Cardiac muscle cell (in vitro differentiated cells and primary cell): Measurements from ENCODE around the gene HMOX1. TPM values are rescaled to one million over a fixed set of nuclear protein-coding genes. Genes with fewer than 3 reads are reported as not detected.

Experiments used
- DNase-seq, 2 donors: peaks; one replicate each; pipeline versions ENCODE4 v3.0.0 to v3.0.0-alpha.2; 2010 to 2017; ENCODE audit warnings: low read depth in 1 of 2, low spot score in 1 of 2
- H3K27ac ChIP-seq: fragments of 200-600 bp; sonication (generic); 2 replicates; pipeline ENCODE4 v1.5.1; 2016
- H3K27me3 ChIP-seq: fragments of 200-600 bp; sonication (generic); 2 replicates; pipeline ENCODE4 v1.6.0; 2016; ENCODE audit warnings: control low read depth
- H3K36me3 ChIP-seq: fragments of 200-600 bp; sonication (generic); 2 replicates; pipeline ENCODE4 v1.5.1; 2016; ENCODE audit warnings: control low read depth
- H3K4me1 ChIP-seq: fragments of 200-600 bp; sonication (generic); 2 replicates; pipeline ENCODE4 v1.8.1; 2017; ENCODE audit warnings: low read depth, mild to moderate bottlenecking, mixed run types
- H3K4me3 ChIP-seq: fragments of 200-600 bp; sonication (generic); 2 replicates; pipeline ENCODE4 v1.5.1; 2016; ENCODE audit warnings: mild to moderate bottlenecking
- H3K9me3 ChIP-seq: fragments of 200-600 bp; sonication (generic); 2 replicates; pipeline ENCODE4 v1.5.1; 2017; ENCODE audit warnings: low read depth, mild to moderate bottlenecking, control low read depth
- CTCF ChIP-seq: IDR thresholded peaks from 2 replicates; pipeline ENCODE4 v1.5.1; 2012; ENCODE audit warnings: low read depth, mild to moderate bottlenecking, low read length
- polyA plus RNA-seq: library from polyadenylated mRNA; unstranded; fragments of >200 nt; fragmentation: Nextera tagmentation; extraction: Ambion mirVana; gene quantifications from 2 replicates; pipeline ENCODE4 v1.2.1, GENCODE V29; 2016
- total RNA-seq: library from RNA; depleted of rRNA; stranded (reverse); fragments of >200 nt; gene quantifications from 2 replicates; pipeline ENCODE4 v1.2.3, GENCODE V29; 2016

The HMOX1 gene
- total and polyA plus RNA-seq, 2 experiments from 2014 or later = 1.6 to 2.1 TPM

- no peaks in the 10 kb centered on the region for H3K9me3 ChIP-seq
- no peak overlapping the region for H3K4me3 ChIP-seq
- peak in 1 of 2 donors; percentile 57 for DNase-seq
- no peak for TF ChIP-seq CTCF
- H3K36me3 ChIP-seq = no peaks in the 10 kb centered on the region
- peaks cover 5% of the 10 kb centered on the region for H3K4me1 ChIP-seq
- no peaks in the 10 kb centered on the region for H3K27me3 ChIP-seq
- H3K27ac ChIP-seq = no peak overlapping the region
These were observed 5.9 kb upstream of the HMOX1 start for GRCh38 chr22:35375031-35375430.

DNA sequence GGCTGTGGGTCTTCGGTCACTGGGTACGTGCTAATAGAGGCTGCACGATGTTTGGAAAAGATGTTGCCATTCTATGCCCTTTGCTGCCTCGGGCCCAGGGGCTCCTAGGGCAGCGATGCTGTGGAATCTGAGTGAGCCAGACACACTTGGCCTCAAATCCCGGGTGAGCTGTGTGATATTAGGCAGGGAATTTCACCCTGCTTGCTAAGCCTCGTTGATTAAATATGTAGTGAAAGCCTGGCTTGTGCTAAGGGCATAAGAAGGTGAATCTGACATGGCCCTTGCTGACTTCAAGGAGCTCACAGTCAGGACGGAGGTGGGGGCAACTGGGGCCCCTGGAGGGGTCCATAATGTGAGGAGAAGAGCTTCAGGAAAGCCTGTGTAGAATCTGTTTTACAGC, 5.4 kb upstream of the HMOX1 start:
- H3K27me3 ChIP-seq = no peaks in the 10 kb centered on the region
- TF ChIP-seq CTCF = no peak
- no peaks in the 10 kb centered on the region for H3K9me3 ChIP-seq
- no peak overlapping the region for H3K4me3 ChIP-seq
- H3K4me1 ChIP-seq = peaks cover 8% of the 10 kb centered on the region
- no peak for DNase-seq
- no peaks in the 10 kb centered on the region for H3K36me3 ChIP-seq
- no peak overlapping the region for H3K27ac ChIP-seq

- no peak for TF ChIP-seq CTCF
- Histone ChIP-seq H3K27ac (peak overlapping the region; percentile 3), H3K27me3 (no peaks in the 10 kb centered on the region), H3K4me1 (peaks cover 13% of the 10 kb centered on the region), H3K4me3 (no peak overlapping the region), H3K9me3 (no peaks in the 10 kb centered on the region), H3K36me3 (no peaks in the 10 kb centered on the region)
- DNase-seq = peak; percentile 90 to 100
These were observed 4.0 kb upstream of the HMOX1 start for GRCh38 chr22:35376728-35377472.

- Histone ChIP-seq H3K9me3 (no peaks in the 10 kb centered on the region), H3K27ac (no peak overlapping the region), H3K36me3 (no peaks in the 10 kb centered on the region), H3K27me3 (no peaks in the 10 kb centered on the region), H3K4me1 (peaks cover 13% of the 10 kb centered on the region), H3K4me3 (no peak overlapping the region)
- no peak for DNase-seq
- no peak for TF ChIP-seq CTCF
These were observed 3.2 kb upstream of the HMOX1 start for GRCh38 chr22:35377735-35378134.

DNA sequence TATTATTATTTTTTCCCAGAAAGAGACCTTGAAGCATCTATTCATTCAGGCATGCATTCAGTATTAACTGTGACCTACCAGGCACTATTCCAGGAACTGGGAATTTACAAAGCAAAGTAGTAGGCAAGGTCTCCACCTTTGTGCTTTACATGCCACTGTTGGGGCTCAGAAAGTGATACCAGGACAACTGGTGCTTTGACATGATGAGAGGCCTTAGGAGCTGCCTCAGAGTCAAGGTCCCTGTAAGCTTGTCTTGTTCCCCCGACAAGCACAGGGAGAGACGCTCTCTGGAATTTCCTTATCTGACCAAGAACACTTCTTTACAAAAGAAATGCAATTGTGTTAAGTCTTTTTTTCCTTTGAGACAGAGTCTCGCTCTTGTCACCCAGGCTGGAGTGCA, 2.3 kb upstream of the HMOX1 start:
- TF ChIP-seq CTCF = no peak

More for the DNA sequence above, 2.3 kb upstream of the HMOX1 start:
- Histone ChIP-seq H3K27me3 (no peaks in the 10 kb centered on the region), H3K9me3 (no peaks in the 10 kb centered on the region), H3K27ac (no peak overlapping the region), H3K36me3 (no peaks in the 10 kb centered on the region), H3K4me3 (no peak overlapping the region), H3K4me1 (peaks cover 13% of the 10 kb centered on the region)
- peak in 1 of 2 donors; percentile 20 for DNase-seq
